Stimulated activated CD4-positive, alpha-beta T cell treated with anti-CD3 and anti-CD28 coated beads, Interleukin-1b, Interleukin-23, amount 100 ng/mL, for 48 hours (primary cell): ENCODE results near the gene METTL24.
"Not testable (repeated sequence)": the region's sequence is repeated elsewhere in the genome, so short reads cannot be mapped to it uniquely, and the experiment has no call there.

ENCODE experiments used
- DNase-seq: peaks from one replicate; pipeline ENCODE4 v3.0.0-alpha.2; 2020

The METTL24 gene

DNA sequence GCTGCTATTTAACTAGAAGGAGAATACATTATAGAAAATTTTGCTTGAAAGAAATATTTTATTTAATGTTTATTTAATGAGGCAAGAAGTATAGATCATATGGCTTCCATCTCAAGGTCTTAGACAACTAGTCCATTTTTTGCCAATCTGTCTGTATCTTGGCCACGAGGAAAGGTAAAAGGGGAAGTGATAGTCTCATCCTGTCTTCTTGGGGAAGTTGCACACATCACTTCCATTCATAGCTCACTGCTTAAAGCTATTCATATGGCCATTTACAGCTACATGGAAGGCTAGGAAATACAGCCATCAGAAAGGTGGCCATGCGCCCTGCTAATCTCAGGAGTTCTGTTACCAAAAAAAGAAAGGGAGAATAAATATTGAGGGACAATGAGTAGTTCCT lies 50.8 kb downstream of the METTL24 start:
- no peak for DNase-seq

DNA sequence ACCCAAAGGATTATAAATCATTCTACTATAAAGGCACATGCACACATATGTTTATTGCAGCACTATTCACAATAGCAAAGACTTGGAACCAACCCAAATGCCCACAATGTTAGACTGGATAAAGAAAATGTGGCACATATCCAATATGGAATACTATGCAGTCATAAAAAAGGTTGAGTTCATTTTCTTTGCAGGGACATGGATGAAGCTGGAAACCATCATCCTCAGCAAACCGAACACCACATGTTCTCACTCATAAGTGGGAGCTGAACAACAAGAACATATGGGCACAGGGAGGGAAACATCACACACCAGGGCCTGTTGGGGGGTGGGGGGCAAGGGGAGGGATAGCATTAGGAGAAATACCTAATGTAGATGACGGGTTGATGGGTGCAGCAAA lies 52.3 kb downstream of the METTL24 start:
- DNase-seq: not testable (repeated sequence)

DNA sequence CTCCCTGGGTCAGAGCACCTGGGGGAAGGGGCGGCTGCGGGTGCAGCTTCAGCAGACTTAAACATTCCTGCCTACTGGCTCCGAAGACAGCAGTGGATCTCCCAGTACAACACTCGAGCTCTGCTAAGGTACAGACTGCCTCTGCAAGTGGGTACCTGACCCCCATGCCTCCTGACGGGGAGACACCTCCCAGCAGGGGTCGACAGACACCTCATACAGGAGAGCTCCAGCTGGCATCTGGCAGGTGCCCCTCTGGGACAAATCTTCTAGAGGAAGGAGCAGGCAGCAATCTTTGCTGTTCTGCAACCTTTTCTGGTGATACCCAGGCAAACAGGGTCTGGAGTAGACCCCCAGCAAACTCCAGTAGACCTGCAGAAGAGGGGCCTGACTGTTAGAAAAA lies 54.5 kb downstream of the METTL24 start:
- DNase-seq: not testable (repeated sequence)

DNA sequence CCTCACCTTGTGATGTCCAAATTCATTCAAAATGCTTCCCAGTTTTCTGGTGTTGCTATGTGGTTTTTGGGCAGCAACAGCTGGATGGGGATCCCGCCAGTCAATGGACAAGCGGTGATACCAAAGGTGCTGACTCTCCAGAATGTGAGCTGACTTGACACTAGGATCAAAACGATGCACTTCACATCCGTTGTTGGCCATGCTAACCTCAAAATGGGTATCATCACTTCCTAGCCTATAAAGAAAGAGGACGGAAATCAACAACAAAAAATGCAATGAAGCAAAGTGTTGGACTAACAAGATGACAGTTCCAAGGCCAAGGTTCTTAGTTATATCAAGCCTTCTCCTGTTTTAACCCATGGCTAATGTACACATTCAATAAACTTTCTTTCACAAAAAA lies 59.2 kb downstream of the METTL24 start:
- DNase-seq: no peak

DNA sequence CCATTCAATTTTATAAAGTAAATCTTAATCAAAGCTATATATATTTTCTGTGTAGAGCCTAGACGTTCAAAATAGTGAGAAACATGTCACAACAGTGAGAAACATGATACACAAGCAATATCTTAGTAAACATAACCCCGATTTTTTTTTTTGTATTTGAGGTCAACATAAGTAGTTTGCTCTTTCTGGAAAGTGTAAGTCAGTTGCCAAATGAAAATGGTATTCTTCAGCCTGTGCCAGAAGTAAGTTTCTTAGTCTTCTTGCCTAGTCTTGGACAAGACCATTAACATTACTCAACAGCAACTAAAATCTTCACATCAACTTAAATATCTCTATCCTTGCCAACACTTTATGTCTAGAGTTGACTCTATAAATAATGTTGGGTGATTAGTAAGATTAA lies 59.7 kb downstream of the METTL24 start:
- no peak for DNase-seq

DNA sequence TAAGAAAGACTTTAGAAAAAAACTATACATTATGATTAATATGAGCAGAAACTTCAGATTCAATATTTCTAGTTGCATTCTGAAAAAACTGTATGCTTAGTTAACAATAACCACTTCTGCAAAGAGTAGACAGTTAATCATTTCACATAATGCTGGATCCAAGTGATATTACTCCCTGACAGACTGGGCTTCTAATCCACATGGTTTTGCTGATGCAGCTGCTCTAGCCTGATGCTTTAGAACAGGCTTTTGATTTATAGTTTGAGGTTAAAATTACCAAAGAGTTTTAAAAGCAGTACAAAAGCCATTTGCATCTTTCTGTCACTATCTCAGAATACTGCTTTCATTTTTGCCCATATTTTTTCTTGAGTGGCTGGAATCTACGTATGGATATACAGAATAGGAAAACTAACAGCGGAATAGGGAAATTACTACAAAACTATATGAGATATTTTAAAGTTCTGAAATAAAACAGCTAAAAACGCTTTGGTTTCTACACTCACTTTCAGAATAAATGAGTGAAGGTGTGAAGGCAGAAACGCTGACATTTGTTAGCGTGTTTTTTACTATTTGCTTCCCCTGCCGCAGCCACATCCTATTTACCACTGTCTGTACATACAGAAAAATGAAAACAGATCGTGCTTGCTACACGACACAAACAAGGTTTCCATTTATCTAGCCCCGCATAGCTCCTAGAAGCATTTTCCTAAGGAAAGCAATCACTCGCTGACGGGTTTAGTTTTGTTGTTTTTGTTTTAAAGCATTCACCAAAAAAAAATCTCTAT lies 61.7 kb downstream of the METTL24 start:
- DNase-seq: no peak

DNA sequence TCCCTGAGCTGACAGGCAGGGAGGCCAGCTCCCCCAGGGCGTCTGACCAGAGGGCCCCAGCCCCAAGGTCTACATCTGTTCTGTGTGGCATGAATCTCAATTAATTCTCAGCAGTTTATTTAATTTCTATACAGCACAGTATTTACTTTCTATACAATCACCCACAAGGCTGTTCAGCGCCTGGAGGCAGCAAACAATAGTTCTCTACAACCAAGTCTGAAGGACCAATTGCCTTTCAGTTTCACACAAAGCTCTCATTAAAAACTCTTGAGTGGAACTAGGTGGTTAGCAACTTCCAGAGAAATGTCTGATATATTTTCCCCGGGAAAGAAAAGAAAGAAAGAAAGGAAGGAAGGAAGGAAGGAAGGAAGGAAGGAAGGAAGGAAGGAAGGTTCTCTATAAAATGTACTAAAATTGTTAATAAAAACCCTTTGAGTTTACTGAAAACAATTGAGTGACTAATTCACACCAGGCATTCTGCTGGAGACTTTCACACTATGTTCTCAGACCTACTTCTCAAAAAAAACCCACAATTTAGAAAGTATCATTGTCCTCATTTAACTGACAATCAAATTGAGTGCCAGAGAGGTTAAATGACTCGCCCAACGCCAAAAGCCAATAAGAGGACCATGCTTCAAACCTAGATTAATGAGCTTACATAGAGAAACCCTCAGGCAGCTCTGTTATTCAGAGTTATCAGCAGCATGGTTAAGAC lies 62.5 kb downstream of the METTL24 start:
- DNase-seq: no peak

DNA sequence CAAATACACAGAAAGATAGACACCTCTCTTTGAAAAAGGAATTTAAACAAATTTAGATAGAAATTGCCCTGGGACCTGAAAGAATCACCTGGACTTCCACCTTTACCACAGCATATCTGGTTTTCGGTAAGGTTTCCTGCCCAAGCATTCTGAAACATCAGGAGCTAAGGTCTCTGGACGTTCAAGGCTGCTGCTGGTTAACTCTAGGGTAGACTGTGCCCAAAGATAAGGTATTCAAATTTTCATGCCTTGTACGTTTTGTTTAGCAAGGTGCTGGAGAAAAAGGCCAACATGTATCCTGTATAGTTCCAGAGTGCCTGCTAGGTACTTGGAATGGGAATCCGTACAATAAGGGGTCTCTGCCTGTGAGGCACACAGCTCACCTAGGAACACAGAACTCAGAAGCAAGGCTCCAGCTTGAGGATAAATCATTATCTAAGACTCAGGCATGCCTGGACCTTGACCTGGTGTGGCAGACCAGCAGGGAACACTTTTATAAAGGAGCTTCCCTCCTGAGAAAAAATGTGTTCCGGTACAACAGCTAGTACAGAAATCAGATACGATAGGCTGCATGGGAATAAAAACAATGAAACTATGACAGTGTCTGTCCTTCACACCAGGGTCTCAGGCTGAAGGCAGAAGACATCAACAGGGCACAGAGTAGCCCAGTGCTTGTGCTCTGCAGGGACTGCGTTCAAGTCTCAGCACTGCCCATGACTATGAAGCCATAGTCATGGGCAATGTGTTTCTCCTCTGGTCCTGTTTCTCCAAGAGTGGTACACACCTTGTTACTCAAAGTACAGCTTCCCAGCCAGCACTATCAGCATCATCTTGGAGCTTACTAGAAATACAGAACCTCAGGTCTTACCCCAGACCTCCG lies 70.4 kb downstream of the METTL24 start:
- DNase-seq: no peak

DNA sequence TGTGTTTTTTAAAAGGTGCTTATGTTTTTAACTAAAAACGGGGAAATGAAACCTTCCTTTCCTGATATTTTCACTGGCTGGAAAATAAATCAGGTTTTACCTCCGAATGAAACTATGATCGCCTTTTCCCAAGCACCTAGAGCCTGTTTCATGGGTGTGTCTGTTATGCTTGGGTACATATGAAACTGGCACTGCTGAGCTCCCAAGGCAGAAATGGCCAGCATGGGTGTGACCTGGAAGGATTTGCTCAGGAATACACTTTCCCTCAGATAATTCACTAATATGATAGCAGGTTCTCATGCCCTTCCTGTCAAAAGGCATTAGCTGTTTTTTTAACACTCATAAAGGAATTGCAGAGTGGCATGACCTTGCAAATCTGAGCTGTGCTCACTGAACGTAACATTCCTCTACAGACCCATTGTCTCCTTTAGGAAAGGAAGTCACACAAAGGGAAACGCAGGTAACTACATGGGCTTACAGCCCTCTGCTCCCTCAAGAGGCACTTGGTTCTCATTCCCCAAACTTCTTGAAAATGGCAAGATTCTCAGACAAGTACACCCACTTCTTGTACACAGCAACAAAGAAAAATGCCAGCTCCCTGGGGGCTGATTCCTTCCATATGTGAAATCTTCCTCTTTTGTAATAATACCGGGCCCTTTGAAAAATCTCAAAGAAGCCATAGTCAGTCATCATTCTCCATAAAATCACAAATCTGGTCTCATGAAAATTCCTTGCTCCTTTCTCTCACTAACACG lies 72.7 kb downstream of the METTL24 start:
- DNase-seq: no peak

DNA sequence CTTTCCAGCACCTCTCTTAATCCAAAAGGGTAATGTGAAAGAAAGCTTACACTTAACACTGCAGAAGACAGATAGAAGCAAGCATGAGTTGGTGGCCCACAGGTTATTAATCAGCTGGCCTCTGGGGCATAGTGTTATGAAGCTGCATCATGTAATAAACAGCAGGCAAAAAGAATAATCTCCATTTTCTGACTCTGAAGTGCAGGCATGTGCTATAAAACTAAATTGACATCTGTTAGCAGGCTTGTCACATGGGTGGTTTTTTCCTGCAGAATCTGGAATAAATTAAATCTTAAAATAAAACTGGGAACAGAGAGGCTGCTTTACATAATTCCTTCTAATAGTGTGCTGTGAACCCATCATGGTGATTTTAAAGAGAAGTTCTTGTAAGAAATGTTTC lies 73.3 kb downstream of the METTL24 start:
- DNase-seq: no peak

DNA sequence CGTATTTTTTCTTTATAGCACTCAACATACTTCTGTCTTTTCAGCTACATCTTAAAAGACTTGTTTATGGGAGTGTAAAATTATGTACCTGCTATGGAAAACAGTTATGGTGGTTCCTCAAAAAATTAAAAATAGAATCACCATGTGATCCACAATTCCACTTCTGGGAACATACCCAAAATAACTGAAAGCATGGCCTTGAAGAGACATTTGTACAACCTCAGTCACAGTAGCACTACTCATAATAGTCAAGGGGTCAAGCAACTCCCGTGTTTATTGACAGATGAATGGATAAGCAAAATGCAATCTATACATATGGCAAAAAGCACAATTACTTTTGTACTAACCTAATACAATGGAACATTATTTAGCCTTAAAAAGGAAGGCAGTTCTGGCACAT lies 74.5 kb downstream of the METTL24 start:
- no peak for DNase-seq

DNA sequence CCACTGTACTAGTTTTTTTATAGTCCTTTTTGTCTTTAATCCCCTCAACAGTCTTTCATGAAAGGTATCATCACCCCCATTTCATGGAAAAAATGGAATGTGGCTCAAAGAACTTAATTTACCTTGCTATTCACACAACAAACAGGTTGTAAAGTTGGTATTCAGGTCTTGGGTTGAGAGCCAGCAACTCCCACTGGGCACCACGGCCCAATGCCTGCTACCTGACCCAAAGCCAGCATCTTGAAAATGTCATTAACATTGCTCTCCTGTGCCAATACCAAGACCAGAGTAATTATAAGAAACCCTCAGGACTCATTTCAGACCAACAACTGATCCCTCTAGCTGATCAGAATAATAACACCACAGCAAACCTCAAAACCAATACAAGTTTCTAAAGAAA lies 75.7 kb downstream of the METTL24 start:
- no peak for DNase-seq

DNA sequence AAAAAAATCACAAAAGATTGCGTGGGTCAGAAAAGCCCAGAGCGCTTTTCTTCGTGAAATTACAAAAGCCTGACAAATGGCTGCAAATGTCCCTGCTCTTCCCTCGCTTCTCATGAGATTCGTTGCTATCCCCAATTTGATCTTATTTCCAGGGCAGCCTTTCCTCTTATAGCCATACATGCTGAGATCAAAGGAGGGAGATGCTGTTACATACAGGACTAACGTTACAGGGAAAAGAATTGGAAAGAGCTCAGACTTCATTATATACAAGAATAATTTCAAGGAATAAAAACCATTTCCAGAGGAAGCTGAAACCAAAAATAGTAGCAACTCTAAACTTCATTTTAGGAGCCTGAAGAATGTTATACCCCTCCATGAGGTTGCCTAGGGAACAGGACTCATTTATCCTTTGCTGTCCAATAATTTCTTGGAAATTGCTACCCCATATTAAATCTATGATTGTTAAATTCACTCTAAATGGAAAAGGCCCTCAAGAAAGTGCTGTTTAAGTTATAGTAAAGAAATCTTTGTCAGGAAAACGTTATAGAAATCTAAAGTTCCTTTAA lies 81.0 kb downstream of the METTL24 start:
- DNase-seq: no peak

DNA sequence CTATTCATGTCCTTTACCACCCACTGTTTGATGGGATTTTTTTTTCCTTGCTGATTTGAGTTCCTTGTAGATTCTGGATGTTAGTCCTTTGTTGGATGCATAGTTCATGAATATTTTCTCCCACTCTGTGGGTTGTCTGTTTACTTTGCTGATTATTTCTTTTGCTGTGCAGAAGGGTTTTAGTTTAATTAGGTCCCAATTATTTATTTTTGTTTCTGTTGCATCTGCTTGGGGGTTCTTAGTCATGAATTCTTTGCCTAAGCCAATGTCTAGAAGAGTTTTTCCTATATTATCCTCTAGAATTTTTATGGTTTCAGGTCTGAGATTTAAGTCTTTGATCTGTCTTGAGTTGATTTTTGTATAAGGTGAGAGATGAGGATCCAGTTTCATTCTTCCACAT lies 85.4 kb downstream of the METTL24 start:
- not testable (repeated sequence) for DNase-seq

DNA sequence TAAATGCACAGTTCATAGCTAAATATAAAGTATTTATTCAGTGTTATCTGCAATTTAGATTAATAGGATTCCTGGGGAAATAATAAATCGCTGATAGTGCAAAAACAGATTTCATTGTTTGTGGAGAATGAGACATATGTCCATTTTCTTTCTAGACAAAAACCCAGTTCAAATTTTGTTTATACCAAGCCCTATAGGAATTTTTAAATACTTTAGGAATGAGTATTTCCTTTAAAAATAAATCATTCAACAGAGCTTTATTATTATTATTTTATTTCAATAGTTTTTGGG lies 86.5 kb downstream of the METTL24 start:
- no peak for DNase-seq

DNA sequence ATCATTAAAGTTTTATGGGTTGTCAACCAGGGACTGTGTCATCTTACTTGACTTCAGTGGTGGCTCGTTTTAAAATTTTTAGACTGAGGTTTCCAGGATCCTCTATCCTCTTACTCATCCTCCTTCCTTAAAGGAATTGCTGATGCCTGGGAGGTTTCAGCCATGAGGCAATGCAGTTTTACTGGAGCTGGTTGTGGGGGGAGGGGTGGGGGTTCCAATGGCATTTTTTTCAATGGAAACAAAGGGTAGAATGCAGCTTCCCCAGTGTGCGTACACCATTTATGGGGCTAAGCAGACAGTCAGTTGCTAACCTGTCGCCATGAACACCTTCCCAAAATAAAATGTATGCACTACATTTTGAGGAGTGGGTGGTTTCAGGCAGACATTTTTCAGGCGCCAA lies 88.0 kb downstream of the METTL24 start:
- no peak for DNase-seq

DNA sequence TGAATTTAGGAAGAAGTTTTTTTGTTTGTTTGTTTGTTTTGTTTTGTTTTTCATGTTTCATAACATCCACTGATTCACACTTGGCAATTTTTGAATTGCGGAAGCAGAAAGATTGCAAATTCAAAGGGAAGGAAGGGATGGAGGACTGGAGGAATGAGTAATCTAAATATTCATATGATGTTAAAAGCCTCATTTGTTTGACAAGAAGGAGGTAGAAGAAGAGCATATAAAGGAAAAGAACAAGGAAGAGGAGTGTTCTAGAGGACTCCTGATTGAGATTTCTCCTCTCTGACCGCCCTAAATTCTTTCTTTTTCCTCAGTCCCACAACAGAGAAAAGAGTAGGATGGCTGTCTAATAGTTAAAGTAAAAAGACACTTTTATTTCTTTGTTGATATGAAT lies 88.5 kb downstream of the METTL24 start:
- no peak for DNase-seq

DNA sequence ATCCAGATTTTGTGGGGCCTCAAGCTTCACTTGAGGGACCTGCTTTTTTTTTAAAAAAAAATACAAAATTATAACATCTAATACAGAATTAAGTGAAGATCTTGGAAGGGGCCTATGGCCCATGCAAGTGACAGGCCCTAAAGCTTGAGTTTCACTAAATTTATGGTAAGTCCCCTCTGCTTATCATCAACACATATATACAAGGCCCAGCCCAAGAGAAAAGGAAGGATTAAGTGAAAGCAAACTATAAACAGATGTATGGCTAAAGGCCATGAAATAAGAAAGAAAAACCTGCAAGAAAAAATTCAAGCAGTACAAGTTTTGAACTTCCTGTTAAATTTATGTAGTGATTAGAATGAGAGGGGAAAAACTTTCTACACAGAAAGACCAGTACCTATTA lies 91.2 kb downstream of the METTL24 start:
- DNase-seq: no peak

DNA sequence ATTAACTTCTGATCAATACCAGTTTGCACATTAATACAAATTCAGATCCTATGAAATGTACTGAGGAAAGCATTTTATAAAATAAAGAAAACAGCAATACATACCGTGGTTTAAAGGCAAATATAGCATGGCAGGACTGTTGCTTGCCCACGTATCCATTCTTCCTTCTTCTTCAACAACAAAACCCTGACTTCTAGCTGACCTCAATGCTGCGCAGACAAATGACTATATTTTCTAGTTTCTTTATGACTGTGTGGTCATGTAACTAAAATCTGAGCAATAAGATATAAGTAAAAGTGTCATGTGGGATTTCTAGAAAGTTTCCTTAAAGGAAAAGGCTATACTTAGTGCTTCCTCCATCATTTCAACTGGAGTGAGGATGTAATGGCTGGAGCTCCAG lies 92.9 kb downstream of the METTL24 start:
- DNase-seq: no peak

DNA sequence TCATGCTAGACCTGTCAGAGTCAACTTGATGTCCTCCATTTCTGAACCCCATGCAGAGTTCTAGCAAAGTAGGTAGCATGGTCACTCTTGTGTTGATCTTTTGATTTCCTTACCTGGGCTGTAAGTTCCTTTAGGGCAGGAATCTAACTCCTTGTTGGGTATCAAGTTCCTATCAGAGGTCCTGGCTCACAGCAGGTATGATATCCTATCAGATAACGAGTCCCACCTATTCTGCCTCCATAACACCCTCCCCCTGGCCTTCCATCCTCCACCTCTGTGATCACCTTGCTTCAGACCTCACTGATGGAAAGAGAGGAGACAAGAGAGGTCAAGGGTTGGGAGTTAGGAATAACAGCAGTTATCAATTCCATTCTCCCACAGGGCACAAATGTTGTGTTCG lies 101.8 kb downstream of the METTL24 start:
- DNase-seq: no peak

DNA sequence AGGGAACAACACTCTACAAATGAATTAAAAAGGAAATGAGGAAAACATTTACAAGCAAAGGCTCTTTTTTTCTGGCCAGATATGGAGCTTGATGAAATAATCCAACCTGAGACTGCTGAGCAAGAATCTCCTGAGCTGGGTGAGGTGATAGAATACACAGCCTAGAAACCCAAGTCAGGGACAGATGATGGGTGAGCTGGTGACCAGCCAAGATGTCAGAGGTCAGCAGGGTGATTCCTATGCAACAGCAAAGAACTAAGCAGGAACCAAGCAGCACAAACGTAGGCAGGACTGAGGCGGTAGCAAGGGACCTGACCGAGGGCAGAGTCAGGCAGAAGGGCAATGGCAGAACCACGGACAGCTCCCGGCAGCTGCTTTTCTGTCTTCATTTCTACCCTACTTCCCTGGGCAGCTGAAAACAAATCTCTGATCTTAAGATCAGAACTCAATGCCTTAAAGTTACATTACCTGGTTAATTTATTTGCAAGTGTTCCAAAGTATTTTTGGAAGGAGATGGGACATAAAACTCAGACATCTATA lies 102.9 kb downstream of the METTL24 start:
- DNase-seq: peak; percentile 3

DNA sequence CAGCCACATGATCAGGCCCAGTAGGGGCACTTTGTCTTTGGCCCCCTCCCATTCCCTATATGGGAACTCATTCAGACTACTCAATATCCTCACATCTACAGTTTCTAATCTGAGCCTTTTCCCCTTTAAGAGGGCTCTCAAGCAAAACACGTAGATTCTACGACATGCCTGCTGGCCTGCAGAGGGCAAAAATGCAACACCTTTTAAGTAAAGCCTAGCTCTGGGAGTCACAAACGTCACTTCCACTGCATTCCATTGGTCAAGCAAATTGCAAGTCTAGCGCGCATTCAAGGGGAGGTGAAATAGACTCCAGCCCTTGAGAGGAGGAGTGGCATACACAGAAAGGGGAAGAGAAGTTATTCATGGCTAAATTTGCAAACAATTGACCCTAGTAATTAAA lies 107.3 kb downstream of the METTL24 start:
- no peak for DNase-seq

DNA sequence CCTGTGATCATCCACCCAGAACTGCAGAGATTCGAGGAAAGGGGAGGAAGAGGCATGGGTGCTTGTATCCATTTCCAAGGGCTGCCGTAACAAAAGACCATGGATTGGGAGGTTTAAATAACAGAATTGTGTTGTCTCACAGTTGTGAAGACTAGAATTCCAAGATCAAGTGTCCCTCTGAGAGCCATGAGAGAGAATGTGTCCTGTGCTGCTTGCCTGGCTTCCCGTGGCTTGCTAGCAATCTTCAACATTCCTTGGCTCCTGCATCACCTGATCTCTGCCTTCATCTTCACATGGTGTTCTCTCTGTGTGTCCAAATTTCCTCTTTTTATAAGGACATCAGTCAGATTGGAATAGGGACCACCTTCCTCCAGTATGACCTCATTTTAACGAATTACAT lies 108.1 kb downstream of the METTL24 start:
- DNase-seq: no peak
